TTC549 (cell line): ENCODE measurements around the gene PLEKHF1.
"Not testable (repeated sequence)": the region's sequence is repeated elsewhere in the genome, so short reads cannot be mapped to it uniquely, and the experiment has no call there.

Experiments
- FAIRE-seq: peaks from 2 replicates; lab custom pipeline; 2012; peaks lifted over from hg19 to GRCh38; lab: Jason Lieb, UNC

Gene PLEKHF1

GRCh38 chr19:29665826-29666577, 741 bp downstream of the PLEKHF1 start:
- FAIRE-seq = no peak

- no peak for FAIRE-seq
These were observed 1.5 kb downstream of the PLEKHF1 start for GRCh38 chr19:29666578-29667386.

- FAIRE-seq = no peak
These were observed 2.1 kb downstream of the PLEKHF1 start for GRCh38 chr19:29667387-29667783.

DNA sequence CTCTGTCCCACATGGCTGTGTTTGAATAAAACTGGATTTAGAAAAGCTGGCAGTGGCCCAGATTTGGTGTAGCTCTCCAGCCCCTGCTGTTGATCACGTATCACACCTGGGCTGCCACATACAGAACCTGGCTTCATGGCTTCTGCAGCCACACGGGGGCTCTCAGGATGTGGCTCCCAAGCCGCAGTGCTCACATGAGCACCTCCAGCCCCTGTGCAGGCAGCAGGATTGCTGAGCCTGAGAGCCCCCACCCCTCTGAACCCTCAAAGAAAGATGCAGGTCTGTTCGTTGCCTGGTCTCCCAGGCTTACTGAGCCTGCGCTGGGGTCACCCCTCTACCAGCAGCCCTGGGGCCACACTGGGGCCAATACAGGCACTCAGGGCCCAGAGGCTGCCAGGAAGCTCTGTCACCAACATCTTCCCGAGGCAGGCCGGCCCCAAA, 2.7 kb downstream of the PLEKHF1 start:
- FAIRE-seq = no peak

GRCh38 chr19:29668746-29669609, 3.7 kb downstream of the PLEKHF1 start:
- FAIRE-seq = no peak

DNA sequence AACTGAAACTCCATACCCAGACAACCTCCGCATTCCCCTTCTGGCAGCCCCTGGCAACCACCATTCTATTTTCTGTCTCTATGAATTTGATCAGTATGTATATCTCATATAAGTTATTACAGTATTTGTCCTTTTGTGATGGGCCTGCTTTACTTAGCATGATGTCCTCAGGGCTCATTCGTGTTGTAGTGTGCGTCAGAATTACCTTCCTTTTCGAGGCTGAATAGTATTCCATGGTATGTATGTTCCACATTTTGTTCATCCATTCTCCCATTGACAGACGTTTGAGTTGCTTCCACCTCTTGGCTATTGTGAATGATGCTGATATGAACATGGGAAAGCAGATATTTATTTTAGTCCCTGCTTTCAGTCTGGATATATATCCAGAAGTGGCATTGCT, 5.0 kb downstream of the PLEKHF1 start:
- FAIRE-seq = no peak

- FAIRE-seq = not testable (repeated sequence)
These were observed 5.7 kb downstream of the PLEKHF1 start for GRCh38 chr19:29671026-29671392.

DNA sequence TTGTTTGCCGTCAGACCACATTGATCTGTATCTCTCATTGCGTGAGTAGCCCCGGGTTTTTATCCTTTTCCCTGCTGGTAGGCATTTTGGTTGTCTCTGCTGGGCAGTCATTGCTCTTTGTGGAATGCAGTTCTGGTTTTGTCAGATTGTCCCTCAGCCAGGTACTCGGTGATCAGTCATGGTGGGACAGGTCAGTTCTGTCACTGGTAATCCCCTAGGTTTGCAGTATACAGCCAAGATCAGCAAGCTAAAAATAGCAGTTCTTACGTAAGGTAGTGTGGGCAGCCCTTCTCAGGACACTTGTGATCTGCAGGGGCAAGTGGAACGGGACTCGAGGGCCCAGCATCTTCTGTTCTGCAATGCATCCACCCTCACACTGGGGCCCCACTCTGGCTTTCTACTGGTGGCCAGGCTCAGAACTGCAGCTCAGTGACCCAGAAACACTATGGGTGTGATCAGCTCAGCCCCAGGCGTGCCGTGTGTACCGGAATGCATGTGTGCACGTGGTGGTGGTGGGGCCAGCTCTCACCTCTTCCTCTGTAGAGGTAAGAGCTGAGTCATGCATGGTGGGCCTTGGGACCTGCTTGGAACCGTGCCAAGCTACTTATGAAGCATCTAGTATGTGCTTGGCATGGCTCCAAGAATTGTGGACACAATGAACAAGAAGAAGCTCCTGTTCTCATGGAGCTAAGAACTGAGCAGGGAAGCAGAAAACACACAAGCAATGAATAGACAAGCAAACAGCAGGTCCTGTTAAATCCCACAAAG, 6.3 kb downstream of the PLEKHF1 start:
- no peak for FAIRE-seq

DNA sequence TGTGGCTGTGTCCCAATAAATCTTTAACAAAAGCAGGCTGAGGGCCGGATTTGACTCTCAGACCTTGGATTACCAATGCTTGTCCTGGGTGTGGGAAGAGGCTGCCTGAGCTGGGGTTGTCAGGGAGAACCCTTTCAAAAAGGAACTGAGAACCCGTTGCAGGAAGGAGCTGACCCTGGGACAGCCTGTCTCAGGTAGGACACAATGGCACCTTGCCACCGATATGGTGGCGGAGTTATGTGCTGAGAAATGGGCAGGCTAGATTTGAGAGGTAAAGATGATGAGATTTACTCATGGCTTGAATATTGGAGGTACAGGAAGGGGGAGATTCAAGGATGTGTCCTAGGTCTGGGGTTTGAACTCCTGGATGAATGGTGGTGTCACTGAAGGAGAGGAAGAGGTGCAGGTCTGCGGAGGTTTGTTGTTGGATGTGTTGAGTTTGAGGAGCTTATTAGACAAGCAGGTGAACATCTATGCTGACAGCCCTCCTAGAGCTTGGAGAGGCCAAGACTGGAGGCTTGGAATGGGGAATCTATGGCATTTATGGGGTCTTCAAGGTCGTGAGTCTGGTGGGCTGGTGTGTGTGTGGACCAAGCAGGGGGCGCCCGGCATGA, 7.2 kb downstream of the PLEKHF1 start:
- no peak for FAIRE-seq

DNA sequence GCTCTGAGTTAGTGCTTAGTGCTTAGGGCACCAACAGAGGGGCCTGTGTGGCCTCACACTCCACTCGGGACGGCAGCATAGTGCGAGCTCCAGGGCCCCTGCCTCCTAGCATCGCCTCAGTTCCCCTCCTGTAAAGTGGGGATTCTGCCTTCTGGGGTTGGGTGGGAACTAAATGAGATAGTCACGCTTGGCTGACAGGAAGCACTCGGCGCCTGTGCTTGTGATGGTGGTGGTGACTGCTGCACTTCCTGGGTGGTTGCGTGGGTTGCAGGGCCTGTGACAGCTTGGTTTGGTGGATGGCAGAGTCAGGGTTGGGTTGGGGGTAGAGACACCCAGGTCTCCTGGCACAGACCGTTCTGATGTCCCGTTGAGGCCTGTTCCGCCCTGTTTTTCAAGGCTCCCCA, 7.7 kb downstream of the PLEKHF1 start:
- no peak for FAIRE-seq

DNA sequence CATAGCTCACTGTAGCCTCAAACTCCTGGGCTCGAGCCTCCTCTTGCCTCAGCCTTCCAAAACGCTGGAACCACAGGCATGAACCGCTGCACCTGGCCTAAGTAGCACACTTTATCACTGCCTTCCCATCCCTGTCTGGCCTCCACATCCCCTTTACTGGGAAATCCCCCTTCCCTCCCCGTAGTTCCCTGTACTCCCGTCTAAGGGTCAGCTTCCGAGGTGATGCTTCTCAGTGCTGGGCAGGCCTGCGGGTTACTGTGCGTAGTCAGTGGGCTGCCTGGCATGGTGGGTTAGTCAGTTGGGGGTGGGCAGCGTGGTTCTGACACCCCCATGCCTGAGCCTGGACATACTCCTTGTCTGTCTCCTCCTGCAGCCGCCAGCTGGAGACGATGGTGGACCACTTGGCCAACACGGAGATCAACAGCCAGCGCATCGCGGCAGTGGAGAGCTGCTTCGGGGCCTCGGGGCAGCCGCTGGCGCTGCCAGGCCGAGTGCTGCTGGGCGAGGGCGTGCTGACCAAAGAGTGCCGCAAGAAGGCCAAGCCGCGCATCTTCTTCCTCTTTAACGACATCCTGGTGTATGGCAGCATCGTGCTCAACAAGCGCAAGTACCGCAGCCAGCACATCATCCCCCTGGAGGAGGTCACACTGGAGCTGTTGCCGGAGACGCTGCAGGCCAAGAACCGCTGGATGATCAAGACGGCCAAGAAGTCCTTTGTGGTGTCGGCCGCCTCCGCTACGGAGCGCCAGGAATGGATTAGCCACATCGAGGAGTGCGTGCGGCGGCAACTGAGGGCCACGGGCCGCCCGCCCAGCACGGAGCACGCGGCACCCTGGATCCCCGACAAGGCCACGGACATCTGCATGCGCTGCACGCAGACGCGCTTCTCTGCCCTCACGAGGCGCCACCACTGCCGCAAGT, 8.4 kb downstream of the PLEKHF1 start:
- no peak for FAIRE-seq

DNA sequence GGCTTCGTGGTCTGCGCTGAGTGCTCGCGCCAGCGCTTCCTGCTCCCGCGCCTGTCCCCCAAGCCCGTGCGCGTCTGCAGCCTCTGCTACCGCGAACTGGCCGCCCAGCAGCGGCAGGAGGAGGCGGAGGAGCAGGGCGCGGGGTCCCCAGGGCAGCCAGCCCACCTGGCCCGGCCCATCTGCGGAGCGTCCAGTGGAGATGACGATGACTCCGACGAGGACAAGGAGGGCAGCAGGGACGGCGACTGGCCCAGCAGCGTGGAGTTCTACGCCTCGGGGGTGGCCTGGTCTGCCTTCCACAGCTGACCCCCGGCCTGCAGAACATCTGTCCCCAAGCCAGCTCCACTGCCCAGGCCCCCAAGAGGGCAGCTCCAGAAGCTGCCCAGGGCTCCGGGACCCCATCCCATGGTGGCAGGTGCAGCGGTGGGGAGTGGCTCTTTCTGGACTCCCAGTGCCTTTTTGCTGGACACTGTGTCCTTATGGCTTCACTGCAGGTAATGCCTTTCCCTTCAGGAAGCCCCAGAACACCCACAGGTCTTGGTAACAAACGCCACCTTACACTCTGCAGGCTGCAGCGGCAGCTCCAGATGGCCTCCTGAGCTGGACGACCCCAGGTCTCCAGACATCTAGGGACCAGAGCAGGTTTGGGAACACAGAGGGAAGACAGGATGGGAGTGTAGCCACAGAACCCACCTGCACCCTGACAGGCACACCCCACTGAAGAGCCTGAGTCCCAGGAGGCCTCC, 9.3 kb downstream of the PLEKHF1 start:
- FAIRE-seq = no peak

DNA sequence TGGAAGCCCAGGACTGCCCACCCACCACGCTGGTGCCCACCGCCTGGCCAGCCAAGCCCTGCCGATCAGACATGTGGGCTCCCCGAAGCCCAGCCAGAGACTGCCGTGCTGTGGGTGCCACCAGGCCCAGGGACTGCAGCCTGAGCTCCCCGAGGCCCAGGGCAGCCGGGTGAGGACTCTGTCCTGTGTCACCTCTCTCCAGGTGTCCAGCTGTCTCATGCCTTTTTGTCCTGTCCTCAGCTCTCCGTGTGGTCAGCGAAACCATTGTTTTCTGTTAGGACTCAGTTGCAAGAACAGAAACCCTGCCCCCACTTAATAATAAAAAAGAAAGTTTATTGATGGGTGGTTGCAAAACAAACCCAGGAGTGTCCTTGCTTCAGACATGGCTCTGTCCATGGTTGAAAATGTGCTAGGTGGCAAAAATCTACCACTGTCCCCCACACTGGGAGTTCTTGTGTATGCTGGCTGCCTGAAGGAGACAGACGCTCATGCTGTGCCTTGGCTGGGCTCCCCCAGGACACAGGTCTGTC, 9.9 kb downstream of the PLEKHF1 start:
- no peak for FAIRE-seq

- FAIRE-seq = no peak
These were observed 10.5 kb downstream of the PLEKHF1 start for GRCh38 chr19:29675650-29676186.

GRCh38 chr19:29676586-29676985, 11.3 kb downstream of the PLEKHF1 start:
- FAIRE-seq = no peak

- FAIRE-seq = no peak
These were observed 11.9 kb downstream of the PLEKHF1 start for GRCh38 chr19:29677001-29677817.

GRCh38 chr19:29678484-29679106, 13.3 kb downstream of the PLEKHF1 start:
- FAIRE-seq = no peak
